Fibroblast of skin of left biceps (primary cell): ENCODE measurements around the gene BCDIN3D.

Experiments
- DNase-seq, 2 experiments: peaks; one replicate each; pipeline ENCODE4 v3.0.0-alpha.2; 2013; ENCODE audit warnings: low read depth in 2 of 2

Gene BCDIN3D

GRCh38 chr12:49821373-49822287 lies 21.3 kb downstream of the BCDIN3D start:
- DNase-seq, result no peak

DNA sequence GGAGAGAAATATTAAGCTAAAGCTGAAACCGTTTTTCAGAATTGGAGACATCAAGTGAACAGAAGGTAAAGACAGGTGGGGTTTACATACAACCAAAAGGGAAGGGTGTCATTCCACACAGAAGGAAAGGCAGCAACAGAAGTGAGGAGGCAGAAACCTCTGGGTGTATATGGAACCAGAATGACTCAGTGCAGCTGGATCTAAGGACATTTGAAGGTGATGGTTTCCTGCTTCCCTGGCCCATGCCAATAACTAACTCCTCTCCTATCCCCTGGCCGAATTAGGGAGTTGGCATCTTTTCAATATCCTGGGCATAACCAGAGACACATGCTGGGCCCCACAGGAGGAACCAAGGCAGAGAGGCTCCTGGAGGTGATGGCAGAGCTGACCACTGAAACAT lies 23.1 kb downstream of the BCDIN3D start:
- no peak for DNase-seq

DNA sequence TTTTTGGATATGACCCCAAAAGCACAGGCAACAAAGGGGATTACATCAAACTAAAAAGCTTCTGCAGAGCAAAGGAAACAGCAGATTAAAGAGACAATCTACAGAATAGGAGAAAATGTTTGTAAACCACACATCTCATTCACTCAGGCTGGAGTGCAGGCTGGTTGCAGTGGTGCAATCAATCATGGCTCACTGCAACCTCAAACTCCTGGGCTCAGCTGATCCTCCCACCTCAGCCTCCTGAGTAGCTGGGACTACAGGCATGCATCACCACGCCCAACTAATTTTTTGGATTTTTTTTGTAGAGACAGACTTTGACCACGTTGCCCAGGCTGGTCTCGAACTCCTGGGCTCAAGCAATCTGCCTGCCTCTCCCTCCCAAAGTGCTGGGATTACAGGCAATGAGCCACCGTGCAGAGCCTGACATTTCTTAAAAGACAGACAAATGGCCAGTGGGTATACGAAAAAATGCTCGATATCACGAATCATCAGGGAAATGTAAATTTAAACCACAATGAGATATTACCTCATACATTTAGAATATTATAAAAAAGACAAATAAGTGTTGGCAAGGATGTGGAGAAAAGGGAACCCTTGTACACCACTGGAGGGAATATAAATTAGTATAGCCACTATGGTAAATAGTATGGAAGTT lies 24.5 kb downstream of the BCDIN3D start:
- no peak for DNase-seq

GRCh38 chr12:49813131-49813530 lies 29.8 kb downstream of the BCDIN3D start:
- no peak for DNase-seq

- DNase-seq, result no peak
Measured at GRCh38 chr12:49811961-49812401, 30.9 kb downstream of the BCDIN3D start.

- DNase-seq, result no peak
Measured at GRCh38 chr12:49811136-49811535, 31.8 kb downstream of the BCDIN3D start.

DNA sequence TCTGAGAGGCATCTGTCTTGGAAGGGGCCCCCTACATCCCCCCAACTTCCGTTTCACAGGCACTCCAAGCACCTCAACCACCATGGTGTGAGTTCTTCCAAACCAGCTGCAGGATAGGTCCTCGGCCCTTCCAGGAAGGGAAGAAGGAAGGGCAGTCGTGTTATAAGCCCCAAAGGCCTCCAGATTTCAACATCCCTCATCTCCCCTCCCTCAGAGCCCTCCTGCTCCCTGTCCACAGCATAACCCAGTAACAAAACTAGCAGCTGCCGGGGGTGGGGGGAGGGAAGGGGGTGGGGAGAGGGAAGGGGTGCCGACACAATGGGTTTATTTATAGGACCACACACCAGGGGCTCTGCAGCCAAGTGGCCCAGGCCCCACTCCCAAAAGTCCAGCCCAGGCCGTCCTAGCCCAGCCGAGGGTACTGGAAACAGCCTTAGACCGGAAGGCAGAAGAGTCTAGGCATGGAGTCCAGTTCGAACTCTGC lies 33.0 kb downstream of the BCDIN3D start:
- no peak for DNase-seq

DNA sequence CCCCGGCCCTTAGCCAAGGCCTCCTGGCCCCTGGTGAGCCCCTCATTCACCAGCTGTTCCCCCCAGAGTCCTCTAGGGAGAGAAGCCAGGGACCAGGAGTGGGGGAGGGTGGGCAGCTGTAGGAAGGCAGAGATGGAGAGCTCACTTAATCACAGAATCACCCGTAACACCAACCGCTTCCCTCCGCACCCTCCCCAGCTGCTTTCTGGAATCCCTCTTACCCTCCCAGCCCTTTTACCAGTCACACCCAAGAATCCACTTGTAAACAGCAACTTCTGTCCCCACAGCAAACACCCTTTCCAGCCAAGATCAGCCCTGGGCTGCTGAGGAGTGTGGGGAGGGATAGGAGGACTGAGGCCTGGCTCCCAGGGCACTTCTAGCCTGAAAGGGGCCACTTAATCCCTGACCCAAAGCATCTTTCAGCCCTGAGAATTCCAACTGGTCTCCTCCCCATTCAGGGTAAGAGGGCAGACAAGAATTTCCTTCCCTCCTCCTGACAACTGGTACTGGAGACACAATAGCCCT lies 33.5 kb downstream of the BCDIN3D start:
- DNase-seq, result no peak

GRCh38 chr12:49808686-49809380 lies 34.1 kb downstream of the BCDIN3D start:
- no peak for DNase-seq

DNA sequence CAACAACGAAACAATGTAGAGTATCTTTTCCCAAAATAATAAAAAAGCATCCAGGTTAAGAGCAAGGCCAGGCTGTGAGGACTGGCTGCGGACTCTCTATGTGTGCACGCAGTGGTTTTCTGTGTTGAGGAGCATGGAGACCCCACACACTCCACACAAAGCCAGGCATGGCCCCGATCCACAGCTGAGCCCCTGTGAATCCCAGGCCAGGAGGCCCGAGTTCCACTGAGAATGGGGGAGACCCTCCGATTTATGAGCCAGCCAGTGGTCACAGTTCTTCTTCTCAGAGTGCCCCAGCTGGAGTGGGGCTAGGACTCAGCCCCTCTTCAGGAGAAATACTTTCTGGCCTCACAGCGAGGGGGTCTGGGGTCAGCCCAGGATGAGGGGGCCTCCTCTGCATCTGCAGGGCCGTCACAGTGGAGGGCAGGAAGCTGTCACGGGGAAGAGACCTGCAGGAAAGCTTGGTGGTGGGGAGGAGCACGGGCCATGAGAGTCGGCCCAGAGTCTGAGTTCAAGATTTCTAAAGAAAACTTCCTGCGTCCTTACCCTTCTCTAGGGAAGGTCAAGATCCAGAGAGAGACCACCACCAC lies 34.8 kb downstream of the BCDIN3D start:
- DNase-seq, result no peak

- no peak for DNase-seq
Measured at GRCh38 chr12:49806877-49807276, 36.0 kb downstream of the BCDIN3D start.

GRCh38 chr12:49806321-49806813 lies 36.5 kb downstream of the BCDIN3D start:
- no peak for DNase-seq

DNA sequence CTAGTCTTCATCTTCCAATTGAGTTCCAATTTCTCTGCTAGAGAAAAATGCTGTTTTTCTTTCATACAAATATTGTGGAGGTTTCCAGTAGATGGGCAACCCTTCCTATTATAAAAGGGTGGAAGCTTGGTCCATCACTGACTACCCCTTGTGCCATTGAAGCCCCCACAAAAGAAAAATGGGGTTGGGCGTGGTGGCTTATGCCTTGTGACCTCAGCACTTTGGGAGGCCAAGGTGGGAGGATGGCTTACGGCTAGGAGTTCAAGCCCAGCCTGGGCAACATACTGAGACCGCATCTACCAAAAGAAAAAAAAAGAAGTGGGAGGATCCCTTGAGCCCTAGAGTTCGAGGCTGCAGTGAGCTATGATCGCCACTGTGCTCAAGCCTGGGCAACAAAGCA lies 37.5 kb downstream of the BCDIN3D start:
- no peak for DNase-seq

- no peak for DNase-seq
Measured at GRCh38 chr12:49804821-49805220, 38.1 kb downstream of the BCDIN3D start.

DNA sequence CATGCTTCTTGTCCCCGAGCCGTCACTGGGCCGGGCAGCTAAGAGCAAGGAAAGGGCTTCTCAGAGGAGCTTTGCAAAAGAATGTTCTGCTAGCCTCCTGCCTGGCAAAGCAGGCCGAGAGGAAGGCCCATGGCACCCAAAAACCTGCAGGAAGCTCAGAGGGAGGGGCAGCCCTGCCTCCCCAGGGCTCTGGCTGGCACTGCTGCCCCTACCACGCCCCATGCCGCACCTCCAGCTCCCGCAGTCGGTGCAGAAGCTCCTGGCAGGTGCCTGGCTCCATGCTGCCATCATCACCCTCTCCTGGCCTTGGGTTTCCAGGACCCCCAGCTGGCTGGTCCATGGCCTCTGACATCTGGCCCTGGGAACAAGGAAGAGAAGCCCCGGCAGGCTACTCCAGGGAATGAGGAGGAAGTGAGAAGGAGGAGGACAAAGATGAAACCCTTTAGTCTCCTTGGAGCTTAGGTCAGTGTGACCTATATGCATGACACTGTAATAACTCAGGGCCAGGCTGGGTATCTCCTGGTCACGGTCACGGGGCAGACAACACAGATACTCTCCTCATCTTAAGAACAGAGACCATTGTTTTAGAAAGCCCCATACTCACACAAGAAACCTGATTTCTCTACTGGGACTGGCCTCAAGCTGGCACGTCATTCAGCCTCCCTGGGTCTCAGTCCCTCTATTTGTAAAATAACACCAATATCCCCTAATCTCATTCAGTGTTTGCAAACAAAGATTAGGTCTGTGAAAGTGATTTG lies 39.0 kb downstream of the BCDIN3D start:
- DNase-seq, result no peak

GRCh38 chr12:49801141-49802063 lies 41.5 kb downstream of the BCDIN3D start:
- DNase-seq, result no peak

DNA sequence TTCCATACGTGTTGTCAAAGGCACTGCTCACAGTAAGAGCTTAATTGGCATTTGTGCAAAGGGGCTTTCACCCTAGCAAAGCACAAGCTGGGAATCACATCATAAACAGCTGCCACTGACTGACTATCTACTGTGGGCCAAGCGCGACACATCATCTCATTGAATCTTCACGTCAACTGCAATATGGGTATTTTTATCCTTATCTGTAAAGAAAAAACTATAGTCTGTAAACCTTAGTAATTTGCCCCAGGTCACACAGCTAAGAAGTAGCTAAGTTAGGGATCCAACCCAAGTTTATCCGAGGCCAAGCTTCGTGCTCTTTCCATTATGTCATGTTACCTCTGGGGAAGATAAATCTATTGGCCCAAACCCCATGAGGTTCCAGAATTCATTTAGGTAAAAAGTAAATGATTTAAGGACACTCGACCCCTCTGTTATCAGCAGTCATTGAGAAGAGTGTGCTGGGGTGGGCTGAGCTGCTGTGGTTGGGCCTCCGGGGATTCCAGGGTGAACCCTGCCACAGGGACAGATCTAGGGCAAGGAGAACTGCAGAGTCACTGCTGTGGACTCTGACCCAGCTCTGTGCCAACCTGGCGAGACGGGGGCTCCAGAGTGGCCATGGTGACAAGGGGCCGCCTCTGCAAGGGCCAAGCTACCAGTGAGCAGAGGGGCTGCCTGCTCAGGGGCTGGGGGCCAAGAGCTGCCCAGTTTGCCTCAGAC lies 42.3 kb downstream of the BCDIN3D start:
- DNase-seq, result no peak

- no peak for DNase-seq
Measured at GRCh38 chr12:49798934-49799333, 44.0 kb downstream of the BCDIN3D start.

DNA sequence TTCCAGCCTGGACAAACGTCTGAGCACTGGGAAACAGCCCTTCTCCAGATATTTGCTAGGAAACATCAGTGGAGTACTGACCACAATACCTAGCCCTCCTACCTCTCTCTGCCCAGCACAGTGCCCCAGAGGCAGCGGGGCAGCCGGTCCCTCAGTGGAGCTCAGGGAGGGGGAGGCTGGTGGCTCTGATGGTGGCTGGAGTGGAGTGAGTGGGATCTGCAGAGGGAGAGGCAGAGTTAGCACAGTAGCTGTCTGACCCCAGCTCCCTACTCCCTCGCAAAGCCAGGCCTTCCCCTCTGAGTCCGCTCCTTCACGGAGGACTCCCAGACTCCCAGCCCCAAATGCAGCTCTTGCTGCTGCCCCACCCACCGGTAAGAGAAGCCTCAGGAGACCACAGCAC lies 44.7 kb downstream of the BCDIN3D start:
- DNase-seq, result no peak
